ENCODE data around the gene TBCK. TPM values are rescaled to one million over a fixed set of nuclear protein-coding genes. Genes with fewer than 3 reads are reported as not detected.

The TBCK gene
- total and polyA plus RNA-seq, 9 of the 15 experiments (the other 6 are each of a cell fraction or from before 2014, with no cell fraction given) = 5.3 to 26.6 (median 16.2) TPM

DNA sequence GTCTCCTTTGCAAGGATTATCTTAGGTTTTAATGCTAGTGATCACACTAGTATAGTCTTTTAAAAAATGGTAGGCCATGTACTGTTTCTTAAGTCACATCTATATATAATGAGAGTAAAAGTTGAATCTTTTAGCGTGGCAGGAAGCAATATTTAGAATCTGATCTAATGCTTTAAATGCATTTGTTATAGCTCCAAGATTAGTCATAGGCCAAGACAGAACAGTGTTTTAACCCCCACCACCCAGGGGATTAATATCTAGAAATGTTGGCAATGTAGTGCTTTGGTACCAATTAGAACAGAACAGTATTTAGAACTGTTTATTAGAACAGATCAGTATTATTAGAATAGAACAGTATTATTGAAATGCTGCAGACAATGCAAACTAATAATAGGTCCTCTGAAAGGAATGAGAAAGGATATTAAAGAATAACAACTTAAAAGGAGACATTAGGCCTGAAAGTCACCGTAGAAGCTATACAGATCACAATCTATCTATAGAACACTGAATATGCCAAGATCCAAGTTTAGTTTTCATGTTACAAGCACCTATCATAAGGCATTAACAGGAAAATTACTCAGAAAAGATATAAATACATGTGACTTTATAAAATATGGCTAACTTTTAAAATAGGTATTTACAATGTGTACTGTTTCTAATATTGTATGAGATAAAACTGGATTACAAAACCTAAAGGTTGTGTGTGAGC, 274.6 kb downstream of the TBCK start:
- H3K79me2 ChIP-seq (ENCODE audit: control insufficient read depth, insufficient read depth, low read length) = no peaks in the 10 kb centered on the region
- H2AFZ ChIP-seq (ENCODE audit: low read depth, low read length) = no peak overlapping the region
- DNase-seq (ENCODE audit: extremely low read depth in 1 of 4, low spot score in 3 of 4) (no peak), FAIRE-seq (no peak), ATAC-seq (no peak)
- H3K9me1 ChIP-seq (ENCODE audit: control insufficient read depth, insufficient read depth, low read length) = no peaks in the 10 kb centered on the region
- H3K4me2 ChIP-seq (ENCODE audit: insufficient read depth, low read length) = no peak overlapping the region
- H3K9me3 ChIP-seq (replicated peaks; ENCODE audit: control insufficient read depth, insufficient read depth, low read depth, low read length) = no peaks in the 10 kb centered on the region
- TF ChIP-seq ZNF75A (CRISPR knock-in tag; IDR thresholded peaks at IDR 0.05) (no peak), NFIC (IDR thresholded peaks at IDR 0.05) (no peak), SMAD2 (IDR thresholded peaks at IDR 0.05; ENCODE audit: low read depth, low read length) (no peak), GTF2E2 (tag; IDR thresholded peaks at IDR 0.05) (no peak)
- in situ Hi-C loops (cut with MboI) (no loop called here), intact Hi-C loops (cut with micrococcal nuclease) (no loop called here)
- no TSS peak for BruUV-seq (replicated peaks)
- no peaks in the 10 kb centered on the region for H3K4me1 ChIP-seq (replicated peaks in 1 of 2; ENCODE audit: control insufficient read depth in 2 of 2, insufficient read depth in 2 of 2, low read length in 2 of 2)
- ChIA-PET POLR2A (interaction anchor here (2.3 kb wide), 1 partner anchor 12 kb away, joined by 6 read pairs; no protein-coding TSS in a partner anchor), CTCF (ENCODE audit: low intra/inter-chr PET ratio) (no interaction called here)
- H3K27me3 ChIP-seq (ENCODE audit: control insufficient read depth in 2 of 2, insufficient read depth in 2 of 2, low read length in 2 of 2) = no peaks in the 10 kb centered on the region
- H3K36me3 ChIP-seq (ENCODE audit: control insufficient read depth, insufficient read depth, low read length) = no peaks in the 10 kb centered on the region
- H3K4me3 ChIP-seq = no peak overlapping the region
- no peaks in the 10 kb centered on the region for H4K20me1 ChIP-seq (replicated peaks; ENCODE audit: control insufficient read depth, insufficient read depth, low read length)
- H3K9ac ChIP-seq (ENCODE audit: insufficient read depth in 1 of 2, low read depth in 2 of 2, low read length in 2 of 2) = no peak overlapping the region
- WGBS (ENCODE audit: insufficient coverage, low coverage, missing lambda C conversion rate) = 0% methylated on average over 2 of the region's 2 CpGs
- H3K27ac ChIP-seq (ENCODE audit: extremely low read depth, low read depth, low read length) = no peak overlapping the region

DNA sequence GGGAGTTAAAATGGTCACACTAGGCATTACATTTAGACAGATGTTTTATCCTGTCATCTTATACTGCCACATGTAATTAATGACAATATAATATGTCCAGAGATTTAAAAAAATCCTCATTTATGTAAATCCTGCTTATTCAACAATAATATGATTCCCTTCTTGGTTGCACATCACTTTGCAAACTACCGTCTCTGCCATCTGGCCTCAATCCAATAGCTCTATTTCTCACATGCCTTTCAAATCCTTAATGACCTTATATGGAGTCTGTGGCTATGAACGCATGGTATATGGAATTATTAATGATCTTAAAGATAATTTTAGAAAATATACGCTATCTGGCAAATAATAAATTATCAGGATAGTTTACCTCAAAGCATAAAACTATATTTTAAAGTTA, 276.2 kb downstream of the TBCK start:
- no peak overlapping the region for H2AFZ ChIP-seq (ENCODE audit: low read depth, low read length)
- H3K9ac ChIP-seq (ENCODE audit: insufficient read depth in 1 of 2, low read depth in 2 of 2, low read length in 2 of 2) = no peak overlapping the region
- no peak overlapping the region for H3K4me3 ChIP-seq
- TF ChIP-seq ZNF316 (IDR thresholded peaks at IDR 0.05) (peak; percentile 2; the same call in 1 of the 2 replicates), ZNF165 (CRISPR knock-in tag; IDR thresholded peaks at IDR 0.05; ENCODE audit: borderline replicate concordance) (no peak)
- no peaks in the 10 kb centered on the region for H3K9me3 ChIP-seq (replicated peaks; ENCODE audit: control insufficient read depth, insufficient read depth, low read depth, low read length)
- in situ Hi-C loops (cut with MboI) = no loop called here
- no peak for FAIRE-seq
- BruUV-seq (replicated peaks) = no TSS peak
- intact Hi-C loops (cut with micrococcal nuclease) = no loop called here
- H4K20me1 ChIP-seq (replicated peaks; ENCODE audit: control insufficient read depth, insufficient read depth, low read length) = no peaks in the 10 kb centered on the region
- no peak for DNase-seq (ENCODE audit: extremely low read depth in 1 of 4, low spot score in 3 of 4)
- no peaks in the 10 kb centered on the region for H3K4me1 ChIP-seq (replicated peaks in 1 of 2; ENCODE audit: control insufficient read depth in 2 of 2, insufficient read depth in 2 of 2, low read length in 2 of 2)
- no peak overlapping the region for H3K4me2 ChIP-seq (ENCODE audit: insufficient read depth, low read length)
- CTCF ChIA-PET (ENCODE audit: low intra/inter-chr PET ratio) = no interaction called here
- no peak for ATAC-seq
- POLR2A ChIA-PET = interaction anchor here (2.3 kb wide), 1 partner anchor 10 kb away, joined by 6 read pairs; no protein-coding TSS in a partner anchor
- no peak overlapping the region for H3K27ac ChIP-seq (ENCODE audit: extremely low read depth, low read depth, low read length)
- H3K79me2 ChIP-seq (ENCODE audit: control insufficient read depth, insufficient read depth, low read length) = no peaks in the 10 kb centered on the region
- H3K36me3 ChIP-seq (ENCODE audit: control insufficient read depth, insufficient read depth, low read length) = no peaks in the 10 kb centered on the region
- WGBS (ENCODE audit: insufficient coverage, low coverage, missing lambda C conversion rate) = 0% methylated on average over 3 of the region's 3 CpGs
- H3K27me3 ChIP-seq (ENCODE audit: control insufficient read depth in 2 of 2, insufficient read depth in 2 of 2, low read length in 2 of 2) = no peaks in the 10 kb centered on the region; a peak in 1 of 5 replicates
- no peaks in the 10 kb centered on the region for H3K9me1 ChIP-seq (ENCODE audit: control insufficient read depth, insufficient read depth, low read length)

Data from K562 (cell line).